ENCODE data around the gene PIGBOS1. TPM values are rescaled to one million over a fixed set of nuclear protein-coding genes. Genes with fewer than 3 reads are reported as not detected.

Gene PIGBOS1
- polyA plus RNA-seq, 1 experiment, result 12.2 TPM

- 0 out of 2 replicates have a peak, but pooled peaks cover 1% of the 10 kb centered on the region for H3K36me3 ChIP-seq (ENCODE audit: control insufficient read depth, insufficient read depth, low read length)
- ChIA-PET POLR2A (no interaction called here), CTCF (interaction anchor here (1.2 kb wide), 1 partner anchor 101 kb away, joined by 3 read pairs; no protein-coding TSS in a partner anchor)
- no peak for DNase-seq (ENCODE audit: low read depth)
- H3K27me3 ChIP-seq (ENCODE audit: control insufficient read depth, insufficient read depth, low read length), result no peaks in the 10 kb centered on the region
- H3K4me3 ChIP-seq (ENCODE audit: low read depth, low read length), result no peak overlapping the region
- TF ChIP-seq, protein P1, sequence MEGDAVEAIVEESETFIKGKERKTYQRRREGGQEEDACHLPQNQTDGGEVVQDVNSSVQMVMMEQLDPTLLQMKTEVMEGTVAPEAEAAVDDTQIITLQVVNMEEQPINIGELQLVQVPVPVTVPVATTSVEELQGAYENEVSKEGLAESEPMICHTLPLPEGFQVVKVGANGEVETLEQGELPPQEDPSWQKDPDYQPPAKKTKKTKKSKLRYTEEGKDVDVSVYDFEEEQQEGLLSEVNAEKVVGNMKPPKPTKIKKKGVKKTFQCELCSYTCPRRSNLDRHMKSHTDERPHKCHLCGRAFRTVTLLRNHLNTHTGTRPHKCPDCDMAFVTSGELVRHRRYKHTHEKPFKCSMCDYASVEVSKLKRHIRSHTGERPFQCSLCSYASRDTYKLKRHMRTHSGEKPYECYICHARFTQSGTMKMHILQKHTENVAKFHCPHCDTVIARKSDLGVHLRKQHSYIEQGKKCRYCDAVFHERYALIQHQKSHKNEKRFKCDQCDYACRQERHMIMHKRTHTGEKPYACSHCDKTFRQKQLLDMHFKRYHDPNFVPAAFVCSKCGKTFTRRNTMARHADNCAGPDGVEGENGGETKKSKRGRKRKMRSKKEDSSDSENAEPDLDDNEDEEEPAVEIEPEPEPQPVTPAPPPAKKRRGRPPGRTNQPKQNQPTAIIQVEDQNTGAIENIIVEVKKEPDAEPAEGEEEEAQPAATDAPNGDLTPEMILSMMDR (IDR thresholded peaks at IDR 0.05; ENCODE audit: insufficient read depth, low read depth, low read length), result no peak
These were observed 15.4 kb upstream of the PIGBOS1 start for GRCh38 chr15:55334371-55334770.

DNA sequence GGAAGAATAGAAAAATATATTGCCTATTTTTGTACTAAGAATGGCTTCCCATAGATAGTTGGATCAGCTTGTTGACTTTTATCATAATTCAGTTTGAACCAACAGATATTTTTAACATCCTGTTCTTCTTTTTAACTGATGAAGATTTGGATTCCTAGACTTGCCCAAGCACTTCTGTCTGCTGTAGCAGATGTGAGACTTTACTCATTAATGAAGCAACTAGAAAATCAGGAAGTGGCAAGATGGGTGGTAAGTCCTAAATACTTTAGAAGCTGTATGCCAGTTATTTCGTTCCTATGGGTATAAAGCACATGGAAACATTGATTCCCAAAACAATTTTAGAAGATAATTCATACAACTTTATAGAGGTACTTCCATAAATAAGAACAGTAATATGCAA lies 8.5 kb upstream of the PIGBOS1 start:
- POLR2A ChIA-PET, result no interaction called here
- no peaks in the 10 kb centered on the region for H3K27me3 ChIP-seq (ENCODE audit: control insufficient read depth, insufficient read depth, low read length)
- TF ChIP-seq, protein P1 (IDR thresholded peaks at IDR 0.05; ENCODE audit: insufficient read depth, low read depth, low read length), result no peak
- DNase-seq (ENCODE audit: low read depth), result no peak
- CTCF ChIA-PET, result no interaction called here
- H3K4me3 ChIP-seq (ENCODE audit: low read depth, low read length), result no peak overlapping the region
- H3K36me3 ChIP-seq (ENCODE audit: control insufficient read depth, insufficient read depth, low read length), result no peaks in the 10 kb centered on the region

DNA sequence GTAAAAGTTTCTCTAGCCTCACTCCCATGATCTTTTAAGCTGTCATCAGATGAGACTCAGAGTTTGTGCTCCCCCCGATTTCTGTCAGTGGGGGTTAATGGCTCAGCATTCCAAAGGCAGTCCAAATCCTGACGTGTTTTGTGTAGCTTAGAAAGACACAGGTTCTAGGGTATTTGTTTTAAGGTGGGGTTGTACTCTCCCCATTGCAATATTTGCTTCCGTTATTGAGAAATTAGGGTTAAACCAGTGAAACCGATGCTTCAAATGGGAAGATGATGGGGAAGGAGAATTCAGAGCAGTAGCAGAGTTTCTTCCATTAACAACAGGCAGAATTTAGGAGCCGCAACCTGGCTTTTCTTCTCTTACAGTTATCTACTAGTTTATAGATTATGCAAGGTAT lies 3.5 kb upstream of the PIGBOS1 start:
- TF ChIP-seq, protein P1 (IDR thresholded peaks at IDR 0.05; ENCODE audit: insufficient read depth, low read depth, low read length), result no peak
- ChIA-PET POLR2A (no interaction called here), CTCF (no interaction called here)
- no peak for DNase-seq (ENCODE audit: low read depth)
- no peaks in the 10 kb centered on the region for H3K36me3 ChIP-seq (ENCODE audit: control insufficient read depth, insufficient read depth, low read length)
- no peak overlapping the region for H3K4me3 ChIP-seq (ENCODE audit: low read depth, low read length)
- H3K27me3 ChIP-seq (ENCODE audit: control insufficient read depth, insufficient read depth, low read length), result no peaks in the 10 kb centered on the region

- Histone ChIP-seq H3K27me3 (ENCODE audit: control insufficient read depth, insufficient read depth, low read length) (no peaks in the 10 kb centered on the region), H3K36me3 (ENCODE audit: control insufficient read depth, insufficient read depth, low read length) (no peaks in the 10 kb centered on the region), H3K4me3 (ENCODE audit: low read depth, low read length) (no peak overlapping the region)
- TF ChIP-seq, protein P1 (IDR thresholded peaks at IDR 0.05; ENCODE audit: insufficient read depth, low read depth, low read length), result no peak
- ChIA-PET CTCF (no interaction called here), POLR2A (no interaction called here)
- DNase-seq (ENCODE audit: low read depth), result no peak
These were observed 2.0 kb upstream of the PIGBOS1 start for GRCh38 chr15:55320963-55321362.

DNA sequence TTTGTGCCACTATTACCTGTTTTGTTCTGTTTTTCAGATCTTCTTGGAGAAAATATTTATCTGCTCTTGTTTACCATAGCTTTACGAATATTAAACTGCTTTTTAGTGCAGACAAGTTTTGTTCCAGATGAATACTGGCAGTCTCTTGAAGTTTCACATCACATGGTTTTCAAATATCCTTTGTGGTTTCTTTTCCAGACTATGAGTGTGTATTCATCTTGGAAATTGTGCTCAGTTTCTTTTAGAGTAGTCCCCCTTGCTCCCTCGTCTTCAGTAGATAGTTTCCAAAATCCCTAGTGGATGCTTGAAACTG lies 1.3 kb upstream of the PIGBOS1 start:
- no peak for DNase-seq (ENCODE audit: low read depth)
- ChIA-PET POLR2A (no interaction called here), CTCF (no interaction called here)
- Histone ChIP-seq H3K27me3 (ENCODE audit: control insufficient read depth, insufficient read depth, low read length) (no peaks in the 10 kb centered on the region), H3K4me3 (ENCODE audit: low read depth, low read length) (no peak overlapping the region), H3K36me3 (ENCODE audit: control insufficient read depth, insufficient read depth, low read length) (no peaks in the 10 kb centered on the region)
- TF ChIP-seq, protein P1 (IDR thresholded peaks at IDR 0.05; ENCODE audit: insufficient read depth, low read depth, low read length), result no peak
